GM23338 (cell line): ENCODE measurements around the gene SLC45A2. TPM values are rescaled to one million over a fixed set of nuclear protein-coding genes. Genes with fewer than 3 reads are reported as not detected.

Source experiments
- ATAC-seq: fragments of 200-7000 bp; cut with Tn5 transposase; 3 replicates; pipeline ENCODE4 v1.9.1; 2020
- DNase-seq: peaks from one replicate; pipeline ENCODE4 v3.0.0-alpha.2; 2015; ENCODE audit warnings: low spot score
- H2AFZ ChIP-seq: fragments of 200-600 bp; sonication (generic); 2 replicates; pipeline ENCODE4 v1.8.0; 2016; ENCODE audit warnings: antibody characterized with exemption, mild to moderate bottlenecking, moderate library complexity
- H3F3A ChIP-seq: fragments of 200-600 bp; sonication (generic); replicated peaks from 2 replicates; pipeline ENCODE4 v1.8.0; 2017; ENCODE audit warnings: antibody characterized with exemption, mixed run types, low read depth
- H3K27ac ChIP-seq: fragments of 200-600 bp; sonication (generic); 2 replicates; pipeline ENCODE4 v1.6.1; 2016; ENCODE audit warnings: low read depth
- H3K27me3 ChIP-seq: fragments of 200-600 bp; sonication (generic); 2 replicates; pipeline ENCODE4 v1.8.0; 2016; ENCODE audit warnings: mild to moderate bottlenecking, mixed run types, moderate library complexity; ENCODE audit not compliant: insufficient read depth
- H3K36me3 ChIP-seq: fragments of 200-600 bp; sonication (generic); 2 replicates; pipeline ENCODE4 v1.8.0; 2016; ENCODE audit warnings: mild to moderate bottlenecking; ENCODE audit not compliant: insufficient read depth
- H3K4me1 ChIP-seq: fragments of 200-600 bp; sonication (generic); 2 replicates; pipeline ENCODE4 v1.8.0; 2016; ENCODE audit warnings: mild to moderate bottlenecking, moderate library complexity; ENCODE audit not compliant: insufficient read depth
- H3K4me2 ChIP-seq: fragments of 200-600 bp; sonication (generic); 2 replicates; pipeline ENCODE4 v1.7.1; 2017; ENCODE audit warnings: mixed run types
- H3K4me3 ChIP-seq: fragments of 200-600 bp; sonication (generic); 2 replicates; pipeline ENCODE4 v1.6.1; 2016; ENCODE audit warnings: mixed run types
- H3K79me2 ChIP-seq: fragments of 200-600 bp; sonication (generic); replicated peaks from 2 replicates; pipeline ENCODE4 v1.8.0; 2017; ENCODE audit warnings: mild to moderate bottlenecking; ENCODE audit not compliant: insufficient read depth
- H3K9me2 ChIP-seq: fragments of 200-600 bp; sonication (generic); 2 replicates; pipeline ENCODE4 v1.8.0; 2017; ENCODE audit not compliant: insufficient read depth
- H4K20me1 ChIP-seq: fragments of 200-600 bp; sonication (generic); replicated peaks from 2 replicates; pipeline ENCODE4 v1.8.0; 2017; ENCODE audit warnings: mild to moderate bottlenecking; ENCODE audit not compliant: insufficient read depth
- H3K27ac Mint-ChIP-seq: 2 replicates; pipeline ENCODE4 v1.8.0; 2020; ENCODE audit warnings: inconsistent platforms, mild to moderate bottlenecking, moderate library complexity, mixed read lengths
- H3K27me3 Mint-ChIP-seq: 3 replicates; pipeline ENCODE4 v1.8.0; 2022; ENCODE audit warnings: low read depth, mild to moderate bottlenecking, moderate library complexity, mixed read lengths, inconsistent platforms; ENCODE audit not compliant: insufficient read depth, poor library complexity
- H3K36me3 Mint-ChIP-seq: 3 replicates; pipeline ENCODE4 v1.8.0; 2021; ENCODE audit warnings: low read depth, mild to moderate bottlenecking, inconsistent platforms, moderate library complexity, mixed read lengths
- H3K4me1 Mint-ChIP-seq: 3 replicates; pipeline ENCODE4 v1.8.0; 2020; ENCODE audit warnings: mild to moderate bottlenecking, inconsistent platforms, mixed read lengths
- H3K4me3 Mint-ChIP-seq: 3 replicates; pipeline ENCODE4 v1.8.0; 2021; ENCODE audit warnings: moderate library complexity, mild to moderate bottlenecking, inconsistent platforms, mixed read lengths
- H3K9me3 Mint-ChIP-seq: 3 replicates; pipeline ENCODE4 v1.8.0; 2020; ENCODE audit warnings: moderate library complexity, mild to moderate bottlenecking, inconsistent platforms, mixed read lengths
- CREB1 ChIP-seq: fragments of 250-450 bp; sonication (Bioruptor Pico); IDR thresholded peaks from 2 replicates; pipeline ENCODE4 v1.5.0; 2020; ENCODE audit warnings: low read depth, mild to moderate bottlenecking, moderate library complexity
- CTCF ChIP-seq, 2 experiments: fragments of 200-600 bp in 1 of 2; sonication (generic) in 1 of 2; conservative IDR thresholded peaks; 2 replicates each; pipeline versions ENCODE4 v1.5.1 to v1.6.1; 2016 to 2017; ENCODE audit warnings: antibody characterized with exemption in 2 of 2, low read depth in 2 of 2, mild to moderate bottlenecking in 2 of 2, moderate library complexity in 1 of 2
- EZH2 ChIP-seq: fragments of 200-600 bp; sonication (generic); IDR thresholded peaks from one replicate; pipeline ENCODE4 v1.8.0; 2017; ENCODE audit warnings: antibody characterized with exemption, mild to moderate bottlenecking, low read depth; ENCODE audit not compliant: unreplicated experiment
- EZH2phosphoT487 ChIP-seq: fragments of 200-600 bp; sonication (generic); IDR thresholded peaks from one replicate; pipeline ENCODE4 v1.8.1; 2018; ENCODE audit warnings: antibody characterized with exemption; ENCODE audit not compliant: unreplicated experiment
- JUNB ChIP-seq: IDR thresholded peaks from one replicate; pipeline ENCODE4 v1.6.1; 2016; ENCODE audit warnings: antibody characterized with exemption; ENCODE audit not compliant: unreplicated experiment
- NANOG ChIP-seq: IDR thresholded peaks from 2 replicates; pipeline ENCODE4 v1.6.1; 2016; ENCODE audit warnings: antibody characterized with exemption, borderline replicate concordance
- POLR2AphosphoS5 ChIP-seq: IDR thresholded peaks from 2 replicates; pipeline ENCODE4 v1.6.1; 2016; ENCODE audit warnings: antibody characterized with exemption, low read depth
- STAT1 ChIP-seq: IDR thresholded peaks from one replicate; pipeline ENCODE4 v1.6.1; 2016; ENCODE audit warnings: antibody characterized with exemption; ENCODE audit not compliant: unreplicated experiment
- ZNF114 ChIP-seq: fragments of 250-450 bp; sonication (Bioruptor Pico); IDR thresholded peaks from 2 replicates; pipeline ENCODE4 v1.5.0; 2020; ENCODE audit warnings: mild to moderate bottlenecking, moderate library complexity
- ZNF331 ChIP-seq: fragments of 250-450 bp; sonication (Bioruptor Pico); IDR thresholded peaks from 2 replicates; pipeline ENCODE4 v1.5.0; 2020; ENCODE audit warnings: low read depth, mild to moderate bottlenecking, moderate library complexity
- polyA plus RNA-seq: library from polyadenylated mRNA; unstranded; fragments of >200 nt; fragmentation: Nextera tagmentation; extraction: Ambion mirVana; gene quantifications from 2 replicates; pipeline ENCODE4 v1.2.1, GENCODE V29; 2016
- total RNA-seq: library from RNA; depleted of rRNA; stranded (reverse); fragments of >200 nt; shearing (Covaris generic); gene quantifications from 2 replicates; pipeline ENCODE4 v1.2.3, GENCODE V29; 2014
- TF ChIP-seq, protein P1 (sequence below): IDR thresholded peaks from 2 replicates; pipeline ENCODE4 v1.6.1; 2016; ENCODE audit warnings: antibody characterized with exemption
- TF ChIP-seq, protein P2 (sequence below): IDR thresholded peaks from one replicate; pipeline ENCODE4 v1.6.1; 2018; ENCODE audit warnings: antibody characterized with exemption; ENCODE audit not compliant: unreplicated experiment

The SLC45A2 gene
- total and polyA plus RNA-seq, 2 experiments from 2014 or later = not detected

DNA sequence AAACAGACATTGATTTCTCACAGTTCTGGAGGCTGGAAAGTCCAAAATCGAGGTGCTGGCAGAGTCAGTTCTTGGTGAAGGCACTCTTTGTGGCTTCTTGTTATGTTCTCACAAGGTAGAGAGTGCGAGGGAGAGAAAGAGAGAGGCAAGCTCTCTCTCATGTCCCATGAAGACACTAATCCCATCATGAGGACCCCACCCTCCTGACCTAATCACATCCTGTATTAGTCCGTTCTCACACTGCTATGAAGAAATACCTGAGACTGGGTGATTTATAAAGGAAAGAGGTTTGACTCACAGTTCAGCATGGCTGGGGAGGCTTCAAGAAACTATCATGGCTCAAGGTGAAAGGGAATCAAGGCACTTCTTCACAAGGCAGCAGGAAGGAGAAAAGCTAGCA is 29.1 kb upstream of the SLC45A2 start (continued):
- TF ChIP-seq, protein P1, sequence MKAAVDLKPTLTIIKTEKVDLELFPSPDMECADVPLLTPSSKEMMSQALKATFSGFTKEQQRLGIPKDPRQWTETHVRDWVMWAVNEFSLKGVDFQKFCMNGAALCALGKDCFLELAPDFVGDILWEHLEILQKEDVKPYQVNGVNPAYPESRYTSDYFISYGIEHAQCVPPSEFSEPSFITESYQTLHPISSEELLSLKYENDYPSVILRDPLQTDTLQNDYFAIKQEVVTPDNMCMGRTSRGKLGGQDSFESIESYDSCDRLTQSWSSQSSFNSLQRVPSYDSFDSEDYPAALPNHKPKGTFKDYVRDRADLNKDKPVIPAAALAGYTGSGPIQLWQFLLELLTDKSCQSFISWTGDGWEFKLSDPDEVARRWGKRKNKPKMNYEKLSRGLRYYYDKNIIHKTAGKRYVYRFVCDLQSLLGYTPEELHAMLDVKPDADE = no peak
- no peak for TF ChIP-seq EZH2phosphoT487

GRCh38 chr5:34012791-34013190 is 28.3 kb upstream of the SLC45A2 start:
- Histone ChIP-seq H3K4me3 (no peak overlapping the region), H3K9me2 (no peaks in the 10 kb centered on the region), H3K36me3 (no peaks in the 10 kb centered on the region), H3K27me3 (no peaks in the 10 kb centered on the region), H3K4me2 (no peak overlapping the region), H3K4me1 (no peaks in the 10 kb centered on the region), H4K20me1 (no peaks in the 10 kb centered on the region), H2AFZ (no peak overlapping the region), H3F3A (no peaks in the 10 kb centered on the region), H3K27ac (no peak overlapping the region), H3K79me2 (no peaks in the 10 kb centered on the region)
- no peak overlapping the region for H3K4me3 Mint-ChIP-seq
- H3K9me3 Mint-ChIP-seq = no peaks in the 10 kb centered on the region
- peaks cover 5% of the 10 kb centered on the region; the same call in 1 of the 3 replicates for H3K4me1 Mint-ChIP-seq
- H3K36me3 Mint-ChIP-seq = no peaks in the 10 kb centered on the region
- TF ChIP-seq NANOG (no peak), EZH2phosphoT487 (no peak), POLR2AphosphoS5 (no peak), CTCF (conservative IDR thresholded peaks at IDR 0.05; ENCODE audit: low read depth in 2 of 2) (no peak), CREB1 (no peak), STAT1 (no peak), JUNB (no peak), ZNF114 (CRISPR knock-in tag) (no peak), ZNF331 (no peak), EZH2 (no peak)
- TF ChIP-seq, protein P1 = no peak
- TF ChIP-seq, protein P2, sequence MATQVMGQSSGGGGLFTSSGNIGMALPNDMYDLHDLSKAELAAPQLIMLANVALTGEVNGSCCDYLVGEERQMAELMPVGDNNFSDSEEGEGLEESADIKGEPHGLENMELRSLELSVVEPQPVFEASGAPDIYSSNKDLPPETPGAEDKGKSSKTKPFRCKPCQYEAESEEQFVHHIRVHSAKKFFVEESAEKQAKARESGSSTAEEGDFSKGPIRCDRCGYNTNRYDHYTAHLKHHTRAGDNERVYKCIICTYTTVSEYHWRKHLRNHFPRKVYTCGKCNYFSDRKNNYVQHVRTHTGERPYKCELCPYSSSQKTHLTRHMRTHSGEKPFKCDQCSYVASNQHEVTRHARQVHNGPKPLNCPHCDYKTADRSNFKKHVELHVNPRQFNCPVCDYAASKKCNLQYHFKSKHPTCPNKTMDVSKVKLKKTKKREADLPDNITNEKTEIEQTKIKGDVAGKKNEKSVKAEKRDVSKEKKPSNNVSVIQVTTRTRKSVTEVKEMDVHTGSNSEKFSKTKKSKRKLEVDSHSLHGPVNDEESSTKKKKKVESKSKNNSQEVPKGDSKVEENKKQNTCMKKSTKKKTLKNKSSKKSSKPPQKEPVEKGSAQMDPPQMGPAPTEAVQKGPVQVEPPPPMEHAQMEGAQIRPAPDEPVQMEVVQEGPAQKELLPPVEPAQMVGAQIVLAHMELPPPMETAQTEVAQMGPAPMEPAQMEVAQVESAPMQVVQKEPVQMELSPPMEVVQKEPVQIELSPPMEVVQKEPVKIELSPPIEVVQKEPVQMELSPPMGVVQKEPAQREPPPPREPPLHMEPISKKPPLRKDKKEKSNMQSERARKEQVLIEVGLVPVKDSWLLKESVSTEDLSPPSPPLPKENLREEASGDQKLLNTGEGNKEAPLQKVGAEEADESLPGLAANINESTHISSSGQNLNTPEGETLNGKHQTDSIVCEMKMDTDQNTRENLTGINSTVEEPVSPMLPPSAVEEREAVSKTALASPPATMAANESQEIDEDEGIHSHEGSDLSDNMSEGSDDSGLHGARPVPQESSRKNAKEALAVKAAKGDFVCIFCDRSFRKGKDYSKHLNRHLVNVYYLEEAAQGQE = no peak
- DNase-seq (no peak), ATAC-seq (no peak)
- H3K27ac Mint-ChIP-seq = no peak overlapping the region
- peaks cover 4% of the 10 kb centered on the region for H3K27me3 Mint-ChIP-seq
